UCSD-AML1 (cell line): ENCODE data around the gene BLTP2.

ENCODE experiments used
- DNase-seq: peaks from one replicate; lab custom pipeline; 2025; ENCODE audit not compliant: unreplicated experiment; lab: John Stamatoyannopoulos, UW

BLTP2 gene

DNA sequence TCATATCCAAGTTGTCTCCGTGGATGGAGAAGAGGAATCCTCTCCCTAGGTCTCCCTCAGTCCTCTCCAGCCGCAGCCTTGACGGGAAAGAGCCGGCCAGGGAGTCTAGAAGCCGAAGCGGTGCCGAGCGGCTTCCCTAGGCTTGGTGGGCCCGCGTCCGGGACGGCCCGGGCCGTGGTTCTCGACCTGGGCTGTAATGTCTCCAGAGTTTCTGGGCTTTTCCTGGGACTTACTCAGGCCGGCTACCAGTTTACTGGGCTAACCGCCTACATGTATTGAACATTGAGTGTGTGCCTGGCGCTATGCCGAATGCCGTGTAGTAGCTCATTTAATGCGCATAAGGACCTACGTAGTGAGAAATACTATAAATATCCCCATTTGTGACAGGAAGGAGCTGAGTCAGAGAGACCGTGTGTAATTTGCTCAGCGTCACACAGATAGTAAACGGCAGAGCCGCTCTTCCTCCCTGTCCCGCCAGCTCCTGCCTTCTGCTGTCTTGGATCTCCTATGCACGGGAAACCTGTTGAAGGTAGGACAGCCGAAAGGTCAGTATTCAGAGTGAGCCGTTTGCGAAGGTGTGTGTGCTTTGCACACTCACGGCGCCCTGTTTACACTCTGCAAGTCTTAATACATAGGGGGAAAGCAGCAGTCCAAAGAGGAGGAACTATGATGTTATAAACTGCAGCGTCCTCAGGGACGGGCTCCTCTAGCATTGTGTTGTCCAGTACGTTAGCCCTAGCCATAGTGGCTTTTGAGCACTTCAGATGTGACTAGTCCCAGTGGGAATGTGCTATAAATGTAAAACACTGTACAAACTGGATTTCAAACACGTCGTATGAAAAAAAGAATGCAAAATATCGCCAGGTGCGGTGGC is 45.4 kb downstream of the BLTP2 start:
- peak; percentile 77 for DNase-seq

GRCh38 chr17:28598799-28599310 is 46.1 kb downstream of the BLTP2 start, which contains the start of gene SPAG5:
Gene SPAG5 (minus strand): TSS chr17:28599025. CDS start chr17:28598946, 79 bp downstream.
- DNase-seq: peak; percentile 94

DNA sequence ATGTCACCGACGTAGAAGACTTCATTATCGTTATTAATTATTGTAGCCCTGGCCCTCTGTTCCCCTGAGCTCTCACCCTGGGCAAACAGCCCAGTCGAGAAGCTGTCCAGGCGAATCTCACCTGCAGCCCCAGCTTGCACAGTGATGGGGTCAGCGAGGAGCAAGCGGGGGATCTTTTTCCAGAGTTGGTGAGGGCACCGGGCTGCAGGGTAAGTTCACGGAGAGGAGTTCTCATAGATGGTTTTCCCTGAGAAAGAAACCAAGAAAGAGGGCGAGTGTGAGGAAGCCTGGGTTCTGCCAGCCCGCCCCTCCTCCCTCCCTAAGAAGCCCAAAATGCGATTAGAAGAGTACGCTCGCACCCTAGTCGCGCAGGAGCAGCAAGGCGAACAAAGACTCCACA is 46.6 kb downstream of the BLTP2 start:
- DNase-seq: no peak

DNA sequence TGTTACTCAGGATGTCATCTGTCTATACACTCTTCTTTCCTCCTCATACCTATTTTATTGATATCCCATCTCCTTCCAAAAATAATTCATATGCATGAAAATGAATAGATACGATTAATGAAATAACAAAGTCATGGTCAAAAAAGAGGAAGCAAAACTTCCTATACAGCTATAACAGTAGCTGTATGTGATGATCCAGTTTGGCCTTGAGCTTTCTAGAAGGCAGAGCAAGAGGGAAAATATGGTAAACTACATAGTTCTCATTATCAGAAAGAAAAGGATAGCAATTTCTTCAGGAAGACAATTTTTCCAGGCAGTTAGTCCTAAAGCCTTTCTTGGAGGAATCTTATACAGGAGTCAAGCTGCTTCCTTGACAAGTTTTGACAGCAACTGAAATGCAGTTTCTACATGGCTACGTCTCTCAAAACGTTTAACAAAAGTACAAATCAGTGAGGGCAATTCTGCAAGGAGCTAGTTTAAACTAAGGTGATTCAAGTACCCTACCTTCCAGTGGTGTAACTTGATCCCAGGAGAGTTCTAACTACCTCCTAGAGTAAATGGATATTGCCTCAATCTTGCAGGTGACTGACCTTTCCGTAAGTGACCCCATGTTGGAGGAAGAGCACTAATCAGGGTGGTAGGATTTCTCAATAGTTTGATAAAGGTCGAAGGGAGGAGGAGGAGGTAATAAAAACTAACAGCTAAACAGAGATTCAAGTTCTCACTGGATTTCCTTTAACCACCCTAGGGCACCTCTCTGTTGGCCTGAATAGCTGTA is 47.2 kb downstream of the BLTP2 start:
- no peak for DNase-seq
